Measurements from ENCODE around the gene FAHD2A. TPM values are rescaled to one million over a fixed set of nuclear protein-coding genes. Genes with fewer than 3 reads are reported as not detected.

The FAHD2A gene
- total RNA-seq, 2 experiments from 2014 or later: 26.5 to 27.5 TPM

GRCh38 chr2:95386031-95386430 is 16.5 kb upstream of the FAHD2A start:
- CTCF ChIA-PET: no interaction called here
- H3K27me3 ChIP-seq (ENCODE audit: control insufficient read depth in 1 of 2, insufficient read depth in 2 of 2, low read length in 2 of 2): no peaks in the 10 kb centered on the region
- ATAC-seq (ENCODE audit: poor library complexity): no peak

GRCh38 chr2:95387358-95387757 is 15.2 kb upstream of the FAHD2A start:
- no peaks in the 10 kb centered on the region for H3K36me3 Mint-ChIP-seq (ENCODE audit: low read depth)
- Histone ChIP-seq H3K27me3 (ENCODE audit: control insufficient read depth in 1 of 2, insufficient read depth in 2 of 2, low read length in 2 of 2) (no peaks in the 10 kb centered on the region), H3K27ac (ENCODE audit: low read depth in 1 of 2, low read length in 2 of 2) (no peak overlapping the region), H3K4me3 (ENCODE audit: low read length) (no peak overlapping the region), H3K9me3 (ENCODE audit: control insufficient read depth in 1 of 2, insufficient read depth in 1 of 2, low read length in 2 of 2) (peaks cover 0 to 5% of the 10 kb centered on the region in 2 experiments), H3K36me3 (ENCODE audit: insufficient read depth, low read length) (no peaks in the 10 kb centered on the region), H3K4me1 (ENCODE audit: insufficient read depth, low read length) (peaks cover 5% of the 10 kb centered on the region)
- TF ChIP-seq CTCF (IDR thresholded peaks at IDR 0.05): no peak
- peaks cover 8% of the 10 kb centered on the region for H3K27me3 Mint-ChIP-seq
- ChIA-PET CTCF (no interaction called here), POLR2A (no interaction called here)
- intact Hi-C loops (cut with DNase I, micrococcal nuclease): no loop called here
- DNase-seq (no peak), ATAC-seq (ENCODE audit: poor library complexity) (no peak)
- H3K4me1 Mint-ChIP-seq (ENCODE audit: low read depth): no peaks in the 10 kb centered on the region
- H3K4me3 Mint-ChIP-seq: no peak overlapping the region
- no peak overlapping the region for H3K27ac Mint-ChIP-seq
- no peaks in the 10 kb centered on the region for H3K9me3 Mint-ChIP-seq

More at GRCh38 chr2:95386031-95386430, 16.5 kb upstream of the FAHD2A start:
- Histone ChIP-seq H3K4me1 (ENCODE audit: insufficient read depth, low read length) (peaks cover 5% of the 10 kb centered on the region), H3K9me3 (ENCODE audit: control insufficient read depth in 1 of 2, insufficient read depth in 1 of 2, low read length in 2 of 2) (peaks cover 0 to 5% of the 10 kb centered on the region in 2 experiments), H3K27ac (ENCODE audit: low read depth in 1 of 2, low read length in 2 of 2) (no peak overlapping the region), H3K36me3 (ENCODE audit: insufficient read depth, low read length) (no peaks in the 10 kb centered on the region), H3K4me3 (ENCODE audit: low read length) (no peak overlapping the region)
- no peaks in the 10 kb centered on the region for H3K36me3 Mint-ChIP-seq (ENCODE audit: low read depth)
- H3K9me3 Mint-ChIP-seq: no peaks in the 10 kb centered on the region
- H3K27me3 Mint-ChIP-seq: peaks cover 8% of the 10 kb centered on the region
- TF ChIP-seq CTCF (IDR thresholded peaks at IDR 0.05): no peak
- DNase-seq: no peak
- no peak overlapping the region for H3K27ac Mint-ChIP-seq
- no peaks in the 10 kb centered on the region for H3K4me1 Mint-ChIP-seq (ENCODE audit: low read depth)
- H3K4me3 Mint-ChIP-seq: no peak overlapping the region
- POLR2A ChIA-PET: no interaction called here
- intact Hi-C loops (cut with DNase I, micrococcal nuclease): no loop called here

GRCh38 chr2:95388091-95388692 is 14.3 kb upstream of the FAHD2A start:
- POLR2A ChIA-PET: no interaction called here
- Histone ChIP-seq H3K27ac (ENCODE audit: low read depth in 1 of 2, low read length in 2 of 2) (no peak overlapping the region), H3K27me3 (ENCODE audit: control insufficient read depth in 1 of 2, insufficient read depth in 2 of 2, low read length in 2 of 2) (no peaks in the 10 kb centered on the region), H3K4me1 (ENCODE audit: insufficient read depth, low read length) (peaks cover 5% of the 10 kb centered on the region), H3K36me3 (ENCODE audit: insufficient read depth, low read length) (no peaks in the 10 kb centered on the region), H3K4me3 (ENCODE audit: low read length) (no peak overlapping the region), H3K9me3 (ENCODE audit: control insufficient read depth in 1 of 2, insufficient read depth in 1 of 2, low read length in 2 of 2) (peaks cover 0 to 5% of the 10 kb centered on the region in 2 experiments)
- DNase-seq (no peak), ATAC-seq (ENCODE audit: poor library complexity) (no peak)
- TF ChIP-seq CTCF (IDR thresholded peaks at IDR 0.05): no peak
- no peak overlapping the region for H3K4me3 Mint-ChIP-seq
- CTCF ChIA-PET: no interaction called here
- H3K27me3 Mint-ChIP-seq: peaks cover 8% of the 10 kb centered on the region
- H3K4me1 Mint-ChIP-seq (ENCODE audit: low read depth): no peaks in the 10 kb centered on the region
- H3K36me3 Mint-ChIP-seq (ENCODE audit: low read depth): no peaks in the 10 kb centered on the region
- intact Hi-C loops (cut with DNase I, micrococcal nuclease): no loop called here
- H3K27ac Mint-ChIP-seq: no peak overlapping the region
- no peaks in the 10 kb centered on the region for H3K9me3 Mint-ChIP-seq

All from CD4-positive, alpha-beta T cell (primary cell).